A673 (cell line): ENCODE measurements around the gene SMAD6. TPM values are rescaled to one million over a fixed set of nuclear protein-coding genes. Genes with fewer than 3 reads are reported as not detected.

Experiments used
- BruUV-seq: library from RNA; stranded (reverse); fragments of 400-500 nt; replicated peaks from 2 replicates; lab custom pipeline; 2021; lab: Mats Ljungman, UMichigan
- CTCF ChIA-PET: fragments of 300-600 bp; sonication (Branson Sonifier 250); formaldehyde crosslinking; loops from one replicate; lab custom pipeline; 2022; ENCODE audit warnings: antibody characterized with exemption; lab: Charles Lee
- POLR2A ChIA-PET: fragments of 300-600 bp; sonication (Branson Sonifier 250); formaldehyde crosslinking; loops from one replicate; lab custom pipeline; 2022; ENCODE audit warnings: antibody characterized with exemption; ENCODE audit not compliant: low non-redundant PET; lab: Charles Lee
- DNase-seq: peaks from one replicate; pipeline ENCODE4 v3.0.0-alpha.2; 2015; ENCODE audit warnings: low spot score
- H3K27ac ChIP-seq: fragments of 200-600 bp; sonication (generic); 2 replicates; pipeline ENCODE4 v1.5.1; 2016; ENCODE audit warnings: mixed run types, low read depth, mild to moderate bottlenecking, mixed read lengths, antibody characterized with exemption, low read length; ENCODE audit not compliant: poor library complexity, severe bottlenecking
- H3K27me3 ChIP-seq: fragments of 200-600 bp; sonication (generic); replicated peaks from 2 replicates; pipeline ENCODE4 v1.6.1; 2017; ENCODE audit warnings: mixed run types, low read depth, mild to moderate bottlenecking, mixed read lengths, antibody characterized with exemption, low read length; ENCODE audit not compliant: insufficient read depth, poor library complexity
- H3K36me3 ChIP-seq: fragments of 200-600 bp; sonication (generic); 2 replicates; pipeline ENCODE4 v1.6.1; 2016; ENCODE audit warnings: mixed run types, mild to moderate bottlenecking, mixed read lengths, antibody characterized with exemption, low read length; ENCODE audit not compliant: insufficient read depth, poor library complexity, severe bottlenecking
- H3K4me1 ChIP-seq: fragments of 200-600 bp; sonication (generic); 2 replicates; pipeline ENCODE4 v1.6.1; 2017; ENCODE audit warnings: mixed run types, mild to moderate bottlenecking, mixed read lengths, antibody characterized with exemption, low read length; ENCODE audit not compliant: insufficient read depth, poor library complexity, severe bottlenecking
- H3K4me3 ChIP-seq: fragments of 200-600 bp; sonication (generic); 2 replicates; pipeline ENCODE4 v1.5.1; 2016; ENCODE audit warnings: low read depth, mixed run types, mild to moderate bottlenecking, mixed read lengths, low read length; ENCODE audit not compliant: poor library complexity, severe bottlenecking
- H3K9me3 ChIP-seq: fragments of 200-600 bp; sonication (generic); 2 replicates; pipeline ENCODE4 v1.6.1; 2016; ENCODE audit warnings: mixed run types, low read depth, mild to moderate bottlenecking, mixed read lengths, antibody characterized with exemption, low read length; ENCODE audit not compliant: poor library complexity, severe bottlenecking
- EZH2 ChIP-seq: fragments of 200-600 bp; sonication (generic); IDR thresholded peaks from 2 replicates; pipeline ENCODE4 v1.6.1; 2017; ENCODE audit warnings: borderline replicate concordance, low read depth, mild to moderate bottlenecking, mixed read lengths, antibody characterized with exemption, low read length; ENCODE audit not compliant: poor library complexity, severe bottlenecking
- intact Hi-C: fragments of 100-400 bp; cut with micrococcal nuclease; formaldehyde crosslinking; loops from one replicate; pipeline ENCODE4 v1.10.0; 2022; ENCODE audit not compliant: unreplicated experiment
- total RNA-seq: library from RNA; stranded (reverse); gene quantifications from 2 replicates; pipeline ENCODE4 v1.2.3, GENCODE V29; 2021
- TF ChIP-seq, protein P1 (sequence below): fragments of 300-800, 200-600 bp; sonication (generic); conservative IDR thresholded peaks from 2 replicates; pipeline ENCODE4 v1.5.1; 2017; ENCODE audit warnings: low read depth, mild to moderate bottlenecking, antibody characterized with exemption, low read length, moderate library complexity, mixed read lengths

Gene SMAD6
- total RNA-seq, 1 experiment from 2014 or later = 63.9 TPM

DNA sequence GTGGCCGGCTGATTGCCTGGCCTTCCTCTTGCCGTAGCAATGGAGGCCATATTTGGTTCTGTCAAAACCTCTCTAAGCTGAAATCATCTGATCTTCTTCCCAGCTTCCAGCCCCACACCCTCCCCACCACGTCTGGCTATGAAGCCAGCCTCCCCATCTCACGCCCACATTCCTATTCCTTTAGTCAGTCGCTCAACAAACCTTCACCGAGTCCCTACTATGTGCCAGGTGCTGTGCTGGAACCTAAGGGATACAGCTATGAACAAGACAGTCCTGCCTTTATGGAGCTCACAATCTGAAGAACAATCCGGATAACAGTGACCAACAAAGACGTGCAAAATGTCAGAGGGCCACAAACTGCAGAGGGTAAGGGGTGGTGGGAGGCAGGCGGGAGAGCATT lies 31.9 kb upstream of the SMAD6 start:
- POLR2A ChIA-PET = no interaction called here

DNA sequence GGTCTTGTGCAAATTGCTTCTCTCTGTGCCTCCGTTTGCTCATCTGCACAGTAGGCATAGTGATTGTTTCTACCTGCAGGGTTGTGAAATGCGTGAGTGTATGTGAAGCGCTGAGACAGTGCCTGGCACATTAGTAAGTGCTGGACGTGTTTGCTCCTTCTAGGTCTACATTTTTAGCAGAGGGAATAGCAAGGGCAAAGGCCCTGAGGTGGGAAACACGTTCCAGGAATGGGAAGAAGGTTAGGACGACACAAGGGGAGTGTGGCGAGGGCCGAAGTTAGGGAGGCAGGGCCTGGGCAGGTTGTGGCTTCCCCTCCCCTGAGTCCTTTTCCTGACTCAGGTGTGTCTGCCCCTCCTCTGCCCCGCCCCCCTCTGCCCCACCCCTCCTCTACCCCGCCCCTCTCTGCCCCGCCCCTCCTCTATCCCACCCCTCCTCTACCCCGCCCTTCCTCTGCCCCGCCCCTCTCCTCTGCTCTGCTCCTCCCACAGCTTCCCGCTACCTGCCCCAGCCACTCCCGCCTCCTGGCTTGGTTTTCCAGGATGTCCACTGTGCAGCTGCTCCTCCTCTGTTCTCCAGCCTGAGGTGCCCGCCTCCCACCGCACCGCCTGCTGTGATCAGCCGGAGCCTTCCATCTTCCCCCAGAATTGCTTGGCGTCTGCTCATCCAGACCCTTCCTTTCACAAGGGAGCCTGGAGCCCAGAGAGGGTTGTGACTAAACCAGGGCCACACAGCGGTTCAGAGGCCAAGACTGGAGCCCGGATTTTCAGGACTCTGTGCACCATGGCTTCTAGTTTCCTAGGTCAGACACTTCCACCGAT lies 31.1 kb upstream of the SMAD6 start:
- TF ChIP-seq, protein P1, sequence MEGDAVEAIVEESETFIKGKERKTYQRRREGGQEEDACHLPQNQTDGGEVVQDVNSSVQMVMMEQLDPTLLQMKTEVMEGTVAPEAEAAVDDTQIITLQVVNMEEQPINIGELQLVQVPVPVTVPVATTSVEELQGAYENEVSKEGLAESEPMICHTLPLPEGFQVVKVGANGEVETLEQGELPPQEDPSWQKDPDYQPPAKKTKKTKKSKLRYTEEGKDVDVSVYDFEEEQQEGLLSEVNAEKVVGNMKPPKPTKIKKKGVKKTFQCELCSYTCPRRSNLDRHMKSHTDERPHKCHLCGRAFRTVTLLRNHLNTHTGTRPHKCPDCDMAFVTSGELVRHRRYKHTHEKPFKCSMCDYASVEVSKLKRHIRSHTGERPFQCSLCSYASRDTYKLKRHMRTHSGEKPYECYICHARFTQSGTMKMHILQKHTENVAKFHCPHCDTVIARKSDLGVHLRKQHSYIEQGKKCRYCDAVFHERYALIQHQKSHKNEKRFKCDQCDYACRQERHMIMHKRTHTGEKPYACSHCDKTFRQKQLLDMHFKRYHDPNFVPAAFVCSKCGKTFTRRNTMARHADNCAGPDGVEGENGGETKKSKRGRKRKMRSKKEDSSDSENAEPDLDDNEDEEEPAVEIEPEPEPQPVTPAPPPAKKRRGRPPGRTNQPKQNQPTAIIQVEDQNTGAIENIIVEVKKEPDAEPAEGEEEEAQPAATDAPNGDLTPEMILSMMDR = no peak
- TF ChIP-seq EZH2 = no peak
- CTCF ChIA-PET = no interaction called here
- H3K36me3 ChIP-seq = no peaks in the 10 kb centered on the region

More for the DNA sequence above, 31.9 kb upstream of the SMAD6 start:
- H3K4me3 ChIP-seq = no peak overlapping the region
- no peak for DNase-seq
- CTCF ChIA-PET = no interaction called here
- TF ChIP-seq, protein P1 = no peak
- TF ChIP-seq EZH2 = no peak
- H3K9me3 ChIP-seq = no peaks in the 10 kb centered on the region
- no peak overlapping the region for H3K27ac ChIP-seq
- no peaks in the 10 kb centered on the region for H3K27me3 ChIP-seq
- no TSS peak for BruUV-seq
- no peaks in the 10 kb centered on the region for H3K36me3 ChIP-seq
- H3K4me1 ChIP-seq = no peaks in the 10 kb centered on the region
- intact Hi-C loops = no loop called here

DNA sequence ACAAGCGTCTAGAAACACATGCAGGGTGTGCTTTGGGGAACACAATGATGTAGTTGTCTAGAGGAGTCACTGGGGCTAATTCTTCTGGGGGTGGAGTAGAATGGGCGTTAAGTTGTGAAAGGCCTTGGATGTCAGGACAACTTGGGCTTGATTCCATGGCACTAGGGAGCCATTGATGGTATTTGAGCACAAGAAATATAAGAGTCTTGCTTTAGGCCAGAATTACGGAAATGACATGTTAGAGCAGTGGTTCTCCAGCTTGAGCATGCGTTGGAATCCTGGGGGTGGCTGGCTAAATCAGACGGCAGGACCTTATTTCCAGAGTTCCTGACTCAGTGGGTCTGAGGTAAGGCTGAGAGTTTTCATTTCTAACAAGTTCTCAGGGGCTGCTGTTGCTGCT lies 29.2 kb upstream of the SMAD6 start:
- no peak for DNase-seq
- H3K4me1 ChIP-seq = no peaks in the 10 kb centered on the region
- TF ChIP-seq, protein P1 = no peak
- TF ChIP-seq EZH2 = no peak
- H3K4me3 ChIP-seq = no peak overlapping the region
- ChIA-PET POLR2A (no interaction called here), CTCF (no interaction called here)
- H3K9me3 ChIP-seq = no peaks in the 10 kb centered on the region
- H3K36me3 ChIP-seq = no peaks in the 10 kb centered on the region
- BruUV-seq = no TSS peak
- no peak overlapping the region for H3K27ac ChIP-seq
- H3K27me3 ChIP-seq = no peaks in the 10 kb centered on the region
- intact Hi-C loops = no loop called here

More for the DNA sequence above, 31.1 kb upstream of the SMAD6 start:
- intact Hi-C loops = no loop called here
- Histone ChIP-seq H3K27me3 (no peaks in the 10 kb centered on the region), H3K9me3 (no peaks in the 10 kb centered on the region), H3K4me1 (no peaks in the 10 kb centered on the region), H3K27ac (no peak overlapping the region), H3K4me3 (no peak overlapping the region)
- peak; percentile 28 for DNase-seq
- POLR2A ChIA-PET = no interaction called here
- no TSS peak for BruUV-seq
